Amniotic epithelial cell (primary cell): ENCODE measurements around the gene PDZD7.

Source experiments
- DNase-seq: peaks from one replicate; pipeline ENCODE4 v3.0.0-alpha.2; 2010; ENCODE audit warnings: low read depth

Gene PDZD7

GRCh38 chr10:101018118-101018599 lies 12.8 kb downstream of the PDZD7 start:
- peak; percentile 21 for DNase-seq

DNA sequence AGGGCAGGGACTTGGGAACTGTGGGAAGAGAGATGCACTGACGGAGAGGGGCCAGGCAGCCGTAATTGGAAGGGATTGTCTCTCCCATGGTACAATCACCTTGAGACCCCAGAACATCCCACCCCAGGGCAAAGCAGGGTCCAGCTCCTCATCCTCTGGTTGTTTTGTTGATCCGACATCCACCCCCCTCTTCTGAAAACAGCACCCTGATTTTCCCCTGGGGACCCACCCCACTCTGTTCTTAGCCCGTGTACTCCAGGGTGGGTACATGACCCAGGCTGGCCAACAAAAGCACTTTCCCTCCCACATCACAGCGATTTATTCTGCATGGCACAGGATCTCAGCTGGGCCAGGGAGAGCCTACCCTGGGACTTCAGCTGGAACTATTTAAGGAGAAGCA lies 14.1 kb downstream of the PDZD7 start:
- no peak for DNase-seq

- no peak for DNase-seq
Measured at GRCh38 chr10:101015582-101015973, 15.4 kb downstream of the PDZD7 start.

DNA sequence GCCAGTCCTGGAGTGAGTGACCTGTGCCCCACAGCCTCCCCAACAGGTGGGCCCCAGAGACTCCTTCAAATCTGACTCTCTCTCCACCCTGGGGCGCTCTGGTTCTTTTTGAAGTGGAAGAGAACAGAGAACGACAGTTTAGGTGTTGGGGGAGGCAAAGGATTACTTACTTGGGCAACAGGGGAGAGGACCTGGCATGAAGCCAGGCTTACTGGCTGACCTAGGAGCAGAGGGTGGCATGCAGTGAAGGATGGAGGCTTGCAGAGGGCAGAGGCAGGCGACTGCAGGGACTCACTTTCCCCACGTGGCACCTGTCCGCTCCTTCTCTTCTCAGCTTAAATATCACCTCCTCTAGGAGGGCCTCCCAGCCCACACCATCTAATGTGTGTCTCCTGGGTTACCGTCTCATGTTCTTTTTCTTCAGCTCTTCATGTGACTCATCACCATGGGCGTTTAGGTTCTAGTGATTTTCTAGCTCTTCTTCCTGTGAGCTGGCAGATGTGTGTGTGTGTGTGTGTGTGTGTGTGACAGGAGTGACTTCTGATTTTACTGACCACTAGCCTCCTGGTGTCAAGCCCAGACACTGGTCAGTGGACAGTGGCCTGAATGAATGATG lies 15.9 kb downstream of the PDZD7 start:
- peak; percentile 93 for DNase-seq

GRCh38 chr10:101014230-101014884 lies 16.6 kb downstream of the PDZD7 start:
- DNase-seq, result peak; percentile 50

GRCh38 chr10:101013365-101013825 lies 17.5 kb downstream of the PDZD7 start:
- DNase-seq, result no peak

DNA sequence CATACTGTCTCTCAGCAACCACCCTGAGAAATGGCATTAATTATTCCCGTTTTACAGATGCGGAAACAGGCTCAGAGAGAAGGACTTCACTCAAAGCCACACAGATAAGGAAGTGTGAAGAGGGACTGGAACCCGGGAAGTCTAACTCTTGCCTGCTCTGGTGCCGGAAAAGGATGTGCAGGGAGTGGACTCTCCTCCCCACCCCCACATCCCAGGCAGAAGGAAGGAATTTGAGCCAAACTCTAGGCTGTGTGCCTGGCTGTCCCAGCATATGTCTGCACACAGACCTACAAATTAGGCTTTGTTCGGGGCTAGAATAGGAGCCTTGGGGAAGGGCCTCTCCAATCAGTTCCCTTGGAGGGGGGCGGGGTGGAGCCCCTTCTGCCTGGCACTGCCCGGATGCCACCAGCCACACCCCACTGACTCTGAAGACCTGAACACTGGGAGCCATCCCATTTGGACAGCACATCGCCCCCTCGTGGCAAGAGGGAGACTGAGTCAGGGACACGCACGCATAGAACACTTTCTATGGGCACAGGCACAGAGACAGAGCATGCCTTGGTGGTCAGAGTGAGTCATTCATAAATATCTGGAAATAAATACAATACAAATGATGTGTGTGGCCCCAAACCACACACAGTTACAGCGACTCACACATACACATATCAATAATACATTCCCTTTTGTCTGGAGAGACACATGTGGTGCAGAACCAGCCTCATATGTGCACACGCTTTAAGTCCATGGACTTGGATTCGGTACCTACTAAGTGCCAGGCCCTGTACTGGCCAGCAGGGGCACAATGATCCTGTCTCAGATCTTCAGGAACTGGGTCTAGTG lies 18.2 kb downstream of the PDZD7 start:
- DNase-seq, result peak; percentile 85

GRCh38 chr10:101011517-101012423 lies 19.2 kb downstream of the PDZD7 start:
- DNase-seq, result peak; percentile 9

DNA sequence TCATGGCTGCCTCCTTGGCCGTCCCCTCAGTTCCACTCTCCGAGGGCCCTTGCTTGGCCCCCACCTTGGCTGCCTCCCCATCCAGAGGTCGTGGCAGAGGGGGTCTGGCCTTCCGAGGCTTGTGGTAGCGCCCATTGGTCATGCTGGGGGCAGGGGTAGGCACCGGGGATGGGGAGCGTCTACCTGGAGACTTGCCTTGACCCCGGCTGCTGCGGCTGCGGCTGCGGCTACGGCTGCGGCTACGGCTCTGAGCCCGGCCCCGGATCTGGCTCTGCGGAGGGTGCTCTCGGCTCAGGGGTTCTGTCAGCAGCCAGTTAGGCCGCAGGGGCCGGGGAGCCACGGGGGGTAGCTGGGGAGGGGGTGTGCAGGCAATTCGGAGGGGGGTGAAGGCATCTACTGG lies 20.6 kb downstream of the PDZD7 start:
- DNase-seq, result no peak

- DNase-seq, result no peak
Measured at GRCh38 chr10:101008823-101009423, 22.0 kb downstream of the PDZD7 start.

GRCh38 chr10:101007915-101008822 lies 22.8 kb downstream of the PDZD7 start:
- no peak for DNase-seq

GRCh38 chr10:101007099-101007711 lies 23.7 kb downstream of the PDZD7 start:
- no peak for DNase-seq

DNA sequence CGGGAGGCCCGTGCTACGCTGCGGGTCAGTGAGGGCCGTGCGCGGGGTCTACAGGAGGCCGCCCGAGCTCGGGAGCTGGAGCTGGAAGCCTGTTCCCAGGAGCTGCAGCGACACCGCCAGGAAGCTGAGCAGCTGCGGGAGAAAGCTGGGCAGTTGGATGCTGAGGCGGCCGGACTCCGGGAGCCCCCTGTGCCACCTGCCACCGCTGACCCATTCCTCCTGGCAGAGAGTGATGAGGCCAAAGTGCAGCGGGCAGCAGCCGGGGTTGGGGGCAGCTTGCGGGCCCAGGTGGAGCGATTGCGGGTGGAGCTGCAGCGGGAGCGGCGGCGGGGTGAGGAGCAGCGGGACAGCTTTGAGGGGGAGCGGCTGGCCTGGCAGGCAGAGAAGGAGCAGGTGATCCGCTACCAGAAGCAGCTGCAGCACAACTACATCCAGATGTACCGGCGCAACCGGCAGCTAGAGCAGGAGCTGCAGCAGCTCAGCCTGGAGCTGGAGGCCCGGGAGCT lies 24.3 kb downstream of the PDZD7 start:
- DNase-seq, result no peak

DNA sequence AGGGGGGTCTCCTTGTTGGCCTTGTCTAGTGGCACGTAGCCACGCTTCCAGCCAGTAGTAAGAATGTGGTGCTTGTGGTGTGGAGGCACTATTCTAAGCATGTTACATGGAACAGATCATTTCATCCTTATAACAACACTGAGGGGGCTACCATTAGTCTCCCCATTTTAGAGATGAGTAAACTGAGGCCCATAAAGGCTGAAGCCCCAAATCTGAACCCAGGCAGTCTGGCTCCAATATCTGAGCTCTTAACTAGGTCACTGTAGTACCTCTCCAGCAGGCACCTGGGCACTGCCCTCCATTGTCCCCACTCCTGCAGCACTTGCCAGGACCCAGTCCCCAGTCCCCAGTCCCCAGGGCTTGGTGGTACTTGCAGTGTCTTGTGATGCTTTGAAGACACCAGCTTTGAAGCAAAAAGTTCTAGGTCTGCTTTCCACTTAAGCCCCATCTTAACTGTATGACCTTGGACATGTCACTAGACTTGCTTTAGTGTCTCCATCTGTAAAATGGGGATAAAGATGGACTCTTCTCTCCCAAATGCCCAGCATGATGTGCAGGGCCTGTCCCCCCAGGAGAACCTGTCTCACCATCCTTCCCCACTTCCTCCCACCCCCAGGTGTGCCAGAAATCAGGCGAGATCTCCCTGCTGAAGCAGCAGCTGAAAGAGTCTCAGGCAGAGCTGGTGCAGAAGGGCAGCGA lies 24.9 kb downstream of the PDZD7 start:
- DNase-seq, result no peak

DNA sequence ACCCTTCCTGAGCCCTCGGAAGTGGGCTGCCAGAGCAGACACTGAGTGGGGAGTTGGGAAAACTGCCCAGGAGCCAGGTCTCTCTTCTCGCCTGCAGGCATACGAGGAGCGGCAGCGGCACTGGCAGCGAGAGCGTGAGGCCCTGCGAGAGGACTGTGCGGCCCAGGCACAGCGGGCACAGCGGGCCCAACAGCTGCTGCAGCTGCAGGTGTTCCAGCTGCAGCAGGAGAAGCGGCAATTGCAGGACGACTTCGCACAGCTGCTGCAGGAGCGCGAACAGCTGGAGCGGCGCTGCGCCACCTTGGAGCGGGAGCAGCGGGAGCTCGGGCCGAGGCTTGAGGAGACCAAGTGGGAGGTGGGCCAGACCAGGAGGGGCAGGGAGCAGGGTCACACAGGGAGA lies 25.6 kb downstream of the PDZD7 start:
- DNase-seq, result no peak

DNA sequence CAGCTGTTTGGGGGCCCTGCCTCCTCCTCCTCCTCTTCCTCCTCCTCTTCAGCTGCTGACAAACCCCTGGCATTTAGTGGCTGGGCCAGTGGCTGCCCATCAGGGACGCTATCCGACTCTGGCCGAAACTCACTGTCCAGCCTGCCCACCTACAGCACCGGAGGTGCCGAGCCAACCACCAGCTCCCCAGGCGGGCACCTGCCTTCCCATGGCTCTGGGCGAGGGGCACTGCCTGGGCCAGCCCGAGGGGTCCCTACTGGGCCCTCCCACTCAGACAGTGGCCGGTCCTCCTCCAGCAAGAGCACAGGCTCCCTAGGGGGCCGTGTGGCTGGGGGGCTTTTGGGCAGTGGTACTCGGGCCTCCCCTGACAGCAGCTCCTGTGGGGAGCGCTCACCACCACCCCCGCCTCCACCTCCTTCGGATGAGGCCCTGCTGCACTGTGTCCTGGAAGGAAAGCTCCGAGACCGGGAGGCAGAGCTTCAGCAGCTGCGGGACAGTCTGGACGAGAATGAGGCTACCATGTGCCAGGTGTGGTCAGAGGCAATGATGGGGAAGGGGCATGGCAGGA lies 27.2 kb downstream of the PDZD7 start:
- DNase-seq, result no peak

GRCh38 chr10:101002456-101002855 lies 28.5 kb downstream of the PDZD7 start:
- DNase-seq, result no peak

DNA sequence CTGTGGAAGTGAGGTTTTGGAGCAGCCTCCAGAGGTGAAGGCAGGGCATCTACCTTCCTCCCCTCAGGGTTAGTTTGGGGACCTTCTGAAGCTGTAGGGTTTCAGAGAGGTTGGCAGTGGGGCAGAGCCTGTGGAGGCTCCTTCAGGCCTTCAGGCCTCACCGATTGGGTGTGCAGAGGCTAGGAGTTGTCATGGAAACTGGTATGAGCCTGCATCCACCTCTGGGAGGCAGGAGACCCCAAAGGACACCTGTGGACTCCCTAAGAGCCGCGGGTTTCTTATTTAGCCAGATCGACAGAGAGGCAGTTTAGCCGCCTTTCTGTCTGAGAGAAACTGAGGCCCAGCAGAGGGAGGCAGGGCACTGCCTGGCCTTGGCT lies 29.3 kb downstream of the PDZD7 start:
- no peak for DNase-seq
